Prostate gland (tissue), 2 donors: ENCODE measurements around the gene SCG2. TPM values are rescaled to one million over a fixed set of nuclear protein-coding genes. Genes with fewer than 3 reads are reported as not detected.

ENCODE experiments used
- DNase-seq: peaks from one replicate; pipeline ENCODE4 v3.0.0-alpha.2; 2019; ENCODE audit warnings: low spot score
- H3K27ac ChIP-seq, 2 donors: fragments of 200-600 bp; sonication (generic); 2 replicates each; pipeline ENCODE4 v1.5.1; 2017 to 2019
- H3K27me3 ChIP-seq: fragments of 200-600 bp; sonication (generic); replicated peaks from 2 replicates; pipeline ENCODE4 v1.5.1; 2019; ENCODE audit not compliant: insufficient read depth
- H3K36me3 ChIP-seq, 2 donors: fragments of 200-600 bp; sonication (generic); 1 replicate in 1 of 2; 2 replicates in 1 of 2; pipeline versions ENCODE4 v1.5.1 to v1.8.1; 2017 to 2019
- H3K4me1 ChIP-seq: fragments of 200-600 bp; sonication (generic); replicated peaks from 2 replicates; pipeline ENCODE4 v1.5.1; 2019
- H3K4me3 ChIP-seq, 2 donors: fragments of 200-600 bp; sonication (generic); 2 replicates each; pipeline ENCODE4 v1.5.1; 2017 to 2019
- H3K9me3 ChIP-seq: fragments of 200-600 bp; sonication (generic); 2 replicates; pipeline ENCODE4 v1.5.1; 2017
- POLR2A ChIP-seq: fragments of 450-650 bp; IDR thresholded peaks from one replicate; pipeline ENCODE4 v1.6.1; 2016; ENCODE audit warnings: antibody characterized with exemption, mild to moderate bottlenecking
- POLR2AphosphoS5 ChIP-seq: sonication (generic); formaldehyde crosslinking; IDR thresholded peaks from one replicate; pipeline ENCODE4 v1.6.1; 2017; ENCODE audit warnings: antibody characterized with exemption
- WGBS: methylation state at CpG from one replicate; pipeline ENCODE4 v1.1.5; 2018; 5-methylcytosine and 5-hydroxymethylcytosine counted together
- intact Hi-C: fragments of 100-400 bp; cut with DNase I; formaldehyde crosslinking; loops from one replicate; pipeline ENCODE4 v1.14.2; 2022
- total RNA-seq, 2 donors: library from RNA; depleted of rRNA; stranded (reverse); fragments of >200 nt; gene quantifications; one replicate each; pipeline ENCODE4 v1.1.0, GENCODE V29; 2016
- TF ChIP-seq, protein P1 (sequence below), 4 experiments: fragments of 200-600 bp in 2 of 4; fragments of 450-650 bp in 2 of 4; sonication (generic) in 2 of 4; IDR thresholded peaks; 1 replicate in 3 of 4; 2 replicates in 1 of 4; pipeline ENCODE4 v1.5.1; 2016 to 2019; ENCODE audit warnings: antibody characterized with exemption in 4 of 4, mild to moderate bottlenecking in 2 of 4, moderate library complexity in 2 of 4

Gene SCG2
- total RNA-seq, 2 donors from 2014 or later, result 1.0 to 5.4 TPM

DNA sequence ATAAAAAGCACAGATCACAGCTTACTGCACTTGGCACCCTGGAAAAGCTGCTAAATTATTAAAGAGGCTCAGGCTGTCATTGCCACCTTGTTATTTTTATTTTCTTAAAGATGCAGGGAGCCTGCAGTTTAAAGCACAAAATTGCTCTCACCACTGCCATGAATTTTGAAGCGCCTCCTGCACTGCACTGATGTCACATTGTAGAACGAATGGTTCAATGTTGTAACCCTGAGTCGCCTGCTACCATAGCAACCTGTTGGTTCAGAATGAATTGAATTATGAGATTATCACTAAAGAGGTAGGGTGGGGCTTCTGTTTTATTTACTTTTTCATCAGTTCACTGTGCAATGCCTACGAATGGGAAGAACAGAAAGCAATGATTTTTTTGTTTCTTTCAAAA lies 16.5 kb downstream of the SCG2 start:
- Histone ChIP-seq H3K27me3 (no peaks in the 10 kb centered on the region), H3K9me3 (no peaks in the 10 kb centered on the region), H3K36me3 (no peaks in the 10 kb centered on the region), H3K4me3 (no peak overlapping the region), H3K4me1 (no peaks in the 10 kb centered on the region), H3K27ac (no peak overlapping the region)
- no peak for DNase-seq
- 51% methylated on average over 4 of the region's 4 CpGs for WGBS
- TF ChIP-seq, protein P1, sequence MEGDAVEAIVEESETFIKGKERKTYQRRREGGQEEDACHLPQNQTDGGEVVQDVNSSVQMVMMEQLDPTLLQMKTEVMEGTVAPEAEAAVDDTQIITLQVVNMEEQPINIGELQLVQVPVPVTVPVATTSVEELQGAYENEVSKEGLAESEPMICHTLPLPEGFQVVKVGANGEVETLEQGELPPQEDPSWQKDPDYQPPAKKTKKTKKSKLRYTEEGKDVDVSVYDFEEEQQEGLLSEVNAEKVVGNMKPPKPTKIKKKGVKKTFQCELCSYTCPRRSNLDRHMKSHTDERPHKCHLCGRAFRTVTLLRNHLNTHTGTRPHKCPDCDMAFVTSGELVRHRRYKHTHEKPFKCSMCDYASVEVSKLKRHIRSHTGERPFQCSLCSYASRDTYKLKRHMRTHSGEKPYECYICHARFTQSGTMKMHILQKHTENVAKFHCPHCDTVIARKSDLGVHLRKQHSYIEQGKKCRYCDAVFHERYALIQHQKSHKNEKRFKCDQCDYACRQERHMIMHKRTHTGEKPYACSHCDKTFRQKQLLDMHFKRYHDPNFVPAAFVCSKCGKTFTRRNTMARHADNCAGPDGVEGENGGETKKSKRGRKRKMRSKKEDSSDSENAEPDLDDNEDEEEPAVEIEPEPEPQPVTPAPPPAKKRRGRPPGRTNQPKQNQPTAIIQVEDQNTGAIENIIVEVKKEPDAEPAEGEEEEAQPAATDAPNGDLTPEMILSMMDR (IDR thresholded peaks at IDR 0.05), result no peak
- TF ChIP-seq POLR2A (no peak), POLR2AphosphoS5 (no peak)
- intact Hi-C loops, result no loop called here

DNA sequence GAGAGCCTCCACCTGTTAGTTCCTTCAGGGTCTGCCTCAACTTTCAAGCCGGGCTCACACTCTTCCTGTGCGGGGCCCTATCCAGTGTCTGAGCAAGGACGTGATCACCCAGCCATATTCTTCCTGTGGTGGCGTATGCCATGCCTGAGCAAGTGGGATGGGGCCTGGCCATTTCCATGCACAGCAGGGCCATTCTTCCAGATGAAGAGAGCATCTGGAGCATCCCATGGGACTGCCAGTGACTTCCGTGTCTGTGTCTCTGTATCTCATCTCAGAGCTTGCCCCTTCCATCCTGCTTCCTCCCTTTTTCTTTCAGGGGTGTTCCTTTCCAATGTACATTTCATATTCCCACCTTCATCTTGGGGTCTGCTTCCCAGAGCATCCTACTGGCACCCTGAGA lies 20.2 kb downstream of the SCG2 start:
- Histone ChIP-seq H3K4me1 (no peaks in the 10 kb centered on the region), H3K27ac (no peak overlapping the region), H3K27me3 (no peaks in the 10 kb centered on the region), H3K36me3 (no peaks in the 10 kb centered on the region), H3K9me3 (no peaks in the 10 kb centered on the region), H3K4me3 (no peak overlapping the region)
- TF ChIP-seq POLR2A (no peak), POLR2AphosphoS5 (no peak)
- TF ChIP-seq, protein P1 (IDR thresholded peaks at IDR 0.05), result no peak
- no peak for DNase-seq
- WGBS, result 87% methylated on average over 5 of the region's 5 CpGs
- intact Hi-C loops, result no loop called here

DNA sequence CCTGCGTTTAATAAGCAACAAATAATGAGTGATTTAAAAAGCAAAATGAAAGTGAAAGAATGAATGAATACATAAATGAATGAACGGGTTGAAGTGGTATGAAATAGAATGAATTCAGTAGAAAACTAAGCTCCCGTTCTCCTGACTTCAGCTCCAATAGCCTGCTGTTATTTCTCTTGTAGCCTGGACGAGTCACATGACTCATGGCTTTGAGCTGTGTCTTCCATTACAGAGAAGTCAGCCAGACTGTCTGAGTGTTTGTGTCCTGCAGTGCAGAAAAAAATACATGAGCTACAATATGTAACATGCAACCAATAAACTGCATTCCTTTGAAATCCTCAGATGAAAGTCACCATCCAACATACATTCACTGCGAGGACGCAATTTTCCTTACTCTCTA lies 21.2 kb downstream of the SCG2 start:
- no peak for DNase-seq
- Histone ChIP-seq H3K27ac (no peak overlapping the region), H3K4me3 (no peak overlapping the region), H3K4me1 (no peaks in the 10 kb centered on the region), H3K36me3 (no peaks in the 10 kb centered on the region), H3K9me3 (no peaks in the 10 kb centered on the region), H3K27me3 (no peaks in the 10 kb centered on the region)
- no peak for TF ChIP-seq POLR2A
- TF ChIP-seq POLR2AphosphoS5, result no peak
- TF ChIP-seq, protein P1 (IDR thresholded peaks at IDR 0.05), result no peak
- intact Hi-C loops, result no loop called here
- 31% methylated on average over 6 of the region's 6 CpGs for WGBS

DNA sequence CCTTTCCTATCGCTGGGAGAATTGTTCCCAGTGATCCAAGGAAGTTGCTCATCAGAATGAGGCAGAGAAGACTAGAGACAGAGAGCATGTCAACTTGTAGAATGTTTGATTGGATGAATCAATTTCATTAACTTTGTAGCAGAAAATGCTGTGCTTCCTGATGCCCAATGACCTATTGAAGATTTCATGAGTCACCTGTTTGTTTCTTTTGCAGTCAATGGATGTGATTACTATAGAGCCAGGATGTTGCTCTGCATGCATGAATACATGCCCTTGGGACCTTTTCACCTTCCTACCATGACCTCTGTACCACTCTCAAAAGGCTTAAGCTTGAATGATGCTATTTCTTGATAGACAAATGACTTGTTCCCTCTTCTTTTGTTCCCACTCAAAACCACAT lies 23.3 kb downstream of the SCG2 start:
- Histone ChIP-seq H3K27ac (no peak overlapping the region), H3K4me3 (no peak overlapping the region), H3K36me3 (no peaks in the 10 kb centered on the region), H3K4me1 (no peaks in the 10 kb centered on the region), H3K27me3 (no peaks in the 10 kb centered on the region), H3K9me3 (no peaks in the 10 kb centered on the region)
- DNase-seq, result no peak
- 94% methylated on average over 1 of the region's 1 CpG for WGBS
- intact Hi-C loops, result no loop called here
- TF ChIP-seq POLR2A, result no peak
- TF ChIP-seq POLR2AphosphoS5, result no peak
- TF ChIP-seq, protein P1 (IDR thresholded peaks at IDR 0.05), result no peak

DNA sequence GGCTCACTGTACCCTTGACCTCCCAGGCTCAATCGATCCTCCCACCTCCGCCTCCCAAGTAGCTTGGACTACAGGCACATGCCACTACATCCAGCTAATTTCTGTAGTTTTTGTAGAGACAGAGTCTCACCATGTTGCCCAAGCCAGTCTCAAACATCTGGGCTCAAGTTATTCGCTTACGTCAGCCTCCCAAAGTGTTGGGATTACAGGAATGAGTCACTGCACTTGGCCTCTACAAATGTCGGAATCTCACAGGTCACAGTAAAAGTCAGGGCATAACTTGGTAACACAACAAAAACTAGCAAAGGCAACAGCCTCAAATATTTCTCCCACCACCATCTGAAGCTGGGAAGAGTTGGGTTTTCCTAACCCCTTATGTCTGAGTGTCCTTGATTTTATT lies 25.3 kb downstream of the SCG2 start:
- no peaks in the 10 kb centered on the region for H3K27me3 ChIP-seq
- H3K4me1 ChIP-seq, result no peaks in the 10 kb centered on the region
- TF ChIP-seq, protein P1 (IDR thresholded peaks at IDR 0.05), result no peak
- no peak for TF ChIP-seq POLR2A
- TF ChIP-seq POLR2AphosphoS5, result no peak
- WGBS, result 88% methylated on average over 5 of the region's 5 CpGs
- H3K9me3 ChIP-seq, result no peaks in the 10 kb centered on the region
- no peak overlapping the region for H3K4me3 ChIP-seq
- intact Hi-C loops, result no loop called here
- no peaks in the 10 kb centered on the region for H3K36me3 ChIP-seq
- DNase-seq, result no peak
- no peak overlapping the region for H3K27ac ChIP-seq
